ENCODE data around the gene FADS3. TPM values are rescaled to one million over a fixed set of nuclear protein-coding genes. Genes with fewer than 3 reads are reported as not detected.

The FADS3 gene
- total and polyA plus RNA-seq, 2 experiments from 2014 or later: 44.4 to 73.5 TPM

DNA sequence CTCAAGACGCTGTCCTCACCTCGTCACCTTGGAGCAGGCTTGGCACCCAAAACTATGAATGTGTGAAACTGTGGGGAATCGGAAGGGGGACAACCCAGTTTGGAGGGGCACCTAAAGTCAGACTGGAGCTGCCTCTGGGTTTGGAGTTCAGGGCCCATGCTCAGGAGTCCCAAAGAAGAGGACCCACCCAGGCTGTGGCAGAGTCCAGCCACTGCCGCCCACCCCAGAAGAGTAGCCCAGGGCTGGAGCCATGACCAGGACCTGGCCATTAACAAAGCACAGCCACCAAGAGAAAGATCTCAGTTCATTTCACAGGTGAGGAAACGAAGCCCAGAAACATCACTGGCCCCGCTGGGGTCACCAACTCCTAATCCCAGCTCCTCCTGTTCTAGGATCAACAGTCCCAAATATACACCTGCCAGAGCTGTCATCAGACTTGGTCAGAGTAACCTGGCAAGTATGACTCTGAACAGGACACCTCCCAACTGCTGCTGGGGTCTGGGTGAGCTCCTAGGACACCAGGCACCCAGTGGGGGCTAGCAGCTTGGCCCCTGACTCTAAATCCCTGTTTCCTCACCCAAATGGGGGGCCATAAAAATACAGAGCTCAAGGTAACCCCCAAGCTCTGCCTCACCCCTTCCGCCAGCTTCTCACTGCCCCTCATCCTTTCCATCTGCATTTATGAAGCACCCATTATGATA, 23.3 kb upstream of the FADS3 start (continued):
- TF ChIP-seq, protein P1, sequence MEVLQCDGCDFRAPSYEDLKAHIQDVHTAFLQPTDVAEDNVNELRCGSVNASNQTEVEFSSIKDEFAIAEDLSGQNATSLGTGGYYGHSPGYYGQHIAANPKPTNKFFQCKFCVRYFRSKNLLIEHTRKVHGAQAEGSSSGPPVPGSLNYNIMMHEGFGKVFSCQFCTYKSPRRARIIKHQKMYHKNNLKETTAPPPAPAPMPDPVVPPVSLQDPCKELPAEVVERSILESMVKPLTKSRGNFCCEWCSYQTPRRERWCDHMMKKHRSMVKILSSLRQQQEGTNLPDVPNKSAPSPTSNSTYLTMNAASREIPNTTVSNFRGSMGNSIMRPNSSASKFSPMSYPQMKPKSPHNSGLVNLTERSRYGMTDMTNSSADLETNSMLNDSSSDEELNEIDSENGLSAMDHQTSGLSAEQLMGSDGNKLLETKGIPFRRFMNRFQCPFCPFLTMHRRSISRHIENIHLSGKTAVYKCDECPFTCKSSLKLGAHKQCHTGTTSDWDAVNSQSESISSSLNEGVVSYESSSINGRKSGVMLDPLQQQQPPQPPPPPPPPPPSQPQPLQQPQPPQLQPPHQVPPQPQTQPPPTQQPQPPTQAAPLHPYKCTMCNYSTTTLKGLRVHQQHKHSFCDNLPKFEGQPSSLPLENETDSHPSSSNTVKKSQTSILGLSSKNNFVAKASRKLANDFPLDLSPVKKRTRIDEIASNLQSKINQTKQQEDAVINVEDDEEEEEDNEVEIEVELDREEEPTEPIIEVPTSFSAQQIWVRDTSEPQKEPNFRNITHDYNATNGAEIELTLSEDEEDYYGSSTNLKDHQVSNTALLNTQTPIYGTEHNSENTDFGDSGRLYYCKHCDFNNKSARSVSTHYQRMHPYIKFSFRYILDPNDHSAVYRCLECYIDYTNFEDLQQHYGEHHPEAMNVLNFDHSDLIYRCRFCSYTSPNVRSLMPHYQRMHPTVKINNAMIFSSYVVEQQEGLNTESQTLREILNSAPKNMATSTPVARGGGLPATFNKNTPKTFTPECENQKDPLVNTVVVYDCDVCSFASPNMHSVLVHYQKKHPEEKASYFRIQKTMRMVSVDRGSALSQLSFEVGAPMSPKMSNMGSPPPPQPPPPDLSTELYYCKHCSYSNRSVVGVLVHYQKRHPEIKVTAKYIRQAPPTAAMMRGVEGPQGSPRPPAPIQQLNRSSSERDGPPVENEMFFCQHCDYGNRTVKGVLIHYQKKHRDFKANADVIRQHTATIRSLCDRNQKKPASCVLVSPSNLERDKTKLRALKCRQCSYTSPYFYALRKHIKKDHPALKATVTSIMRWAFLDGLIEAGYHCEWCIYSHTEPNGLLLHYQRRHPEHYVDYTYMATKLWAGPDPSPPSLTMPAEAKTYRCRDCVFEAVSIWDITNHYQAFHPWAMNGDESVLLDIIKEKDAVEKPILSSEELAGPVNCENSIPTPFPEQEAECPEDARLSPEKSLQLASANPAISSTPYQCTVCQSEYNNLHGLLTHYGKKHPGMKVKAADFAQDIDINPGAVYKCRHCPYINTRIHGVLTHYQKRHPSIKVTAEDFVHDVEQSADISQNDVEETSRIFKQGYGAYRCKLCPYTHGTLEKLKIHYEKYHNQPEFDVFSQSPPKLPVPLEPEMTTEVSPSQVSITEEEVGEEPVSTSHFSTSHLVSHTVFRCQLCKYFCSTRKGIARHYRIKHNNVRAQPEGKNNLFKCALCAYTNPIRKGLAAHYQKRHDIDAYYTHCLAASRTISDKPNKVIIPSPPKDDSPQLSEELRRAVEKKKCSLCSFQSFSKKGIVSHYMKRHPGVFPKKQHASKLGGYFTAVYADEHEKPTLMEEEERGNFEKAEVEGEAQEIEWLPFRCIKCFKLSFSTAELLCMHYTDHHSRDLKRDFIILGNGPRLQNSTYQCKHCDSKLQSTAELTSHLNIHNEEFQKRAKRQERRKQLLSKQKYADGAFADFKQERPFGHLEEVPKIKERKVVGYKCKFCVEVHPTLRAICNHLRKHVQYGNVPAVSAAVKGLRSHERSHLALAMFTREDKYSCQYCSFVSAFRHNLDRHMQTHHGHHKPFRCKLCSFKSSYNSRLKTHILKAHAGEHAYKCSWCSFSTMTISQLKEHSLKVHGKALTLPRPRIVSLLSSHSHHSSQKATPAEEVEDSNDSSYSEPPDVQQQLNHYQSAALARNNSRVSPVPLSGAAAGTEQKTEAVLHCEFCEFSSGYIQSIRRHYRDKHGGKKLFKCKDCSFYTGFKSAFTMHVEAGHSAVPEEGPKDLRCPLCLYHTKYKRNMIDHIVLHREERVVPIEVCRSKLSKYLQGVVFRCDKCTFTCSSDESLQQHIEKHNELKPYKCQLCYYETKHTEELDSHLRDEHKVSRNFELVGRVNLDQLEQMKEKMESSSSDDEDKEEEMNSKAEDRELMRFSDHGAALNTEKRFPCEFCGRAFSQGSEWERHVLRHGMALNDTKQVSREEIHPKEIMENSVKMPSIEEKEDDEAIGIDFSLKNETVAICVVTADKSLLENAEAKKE (CRISPR knock-in tag; IDR thresholded peaks at IDR 0.05): no peak
- TF ChIP-seq EZH2phosphoT487 (IDR thresholded peaks at IDR 0.05; ENCODE audit: unreplicated experiment) (no peak), STAT1 (IDR thresholded peaks at IDR 0.05; ENCODE audit: unreplicated experiment) (no peak), EZH2 (IDR thresholded peaks at IDR 0.05; ENCODE audit: low read depth, unreplicated experiment) (no peak), ZNF331 (CRISPR knock-in tag; IDR thresholded peaks at IDR 0.05; ENCODE audit: low read depth) (no peak), NANOG (IDR thresholded peaks at IDR 0.05; ENCODE audit: borderline replicate concordance) (no peak)
- TF ChIP-seq, protein P2, sequence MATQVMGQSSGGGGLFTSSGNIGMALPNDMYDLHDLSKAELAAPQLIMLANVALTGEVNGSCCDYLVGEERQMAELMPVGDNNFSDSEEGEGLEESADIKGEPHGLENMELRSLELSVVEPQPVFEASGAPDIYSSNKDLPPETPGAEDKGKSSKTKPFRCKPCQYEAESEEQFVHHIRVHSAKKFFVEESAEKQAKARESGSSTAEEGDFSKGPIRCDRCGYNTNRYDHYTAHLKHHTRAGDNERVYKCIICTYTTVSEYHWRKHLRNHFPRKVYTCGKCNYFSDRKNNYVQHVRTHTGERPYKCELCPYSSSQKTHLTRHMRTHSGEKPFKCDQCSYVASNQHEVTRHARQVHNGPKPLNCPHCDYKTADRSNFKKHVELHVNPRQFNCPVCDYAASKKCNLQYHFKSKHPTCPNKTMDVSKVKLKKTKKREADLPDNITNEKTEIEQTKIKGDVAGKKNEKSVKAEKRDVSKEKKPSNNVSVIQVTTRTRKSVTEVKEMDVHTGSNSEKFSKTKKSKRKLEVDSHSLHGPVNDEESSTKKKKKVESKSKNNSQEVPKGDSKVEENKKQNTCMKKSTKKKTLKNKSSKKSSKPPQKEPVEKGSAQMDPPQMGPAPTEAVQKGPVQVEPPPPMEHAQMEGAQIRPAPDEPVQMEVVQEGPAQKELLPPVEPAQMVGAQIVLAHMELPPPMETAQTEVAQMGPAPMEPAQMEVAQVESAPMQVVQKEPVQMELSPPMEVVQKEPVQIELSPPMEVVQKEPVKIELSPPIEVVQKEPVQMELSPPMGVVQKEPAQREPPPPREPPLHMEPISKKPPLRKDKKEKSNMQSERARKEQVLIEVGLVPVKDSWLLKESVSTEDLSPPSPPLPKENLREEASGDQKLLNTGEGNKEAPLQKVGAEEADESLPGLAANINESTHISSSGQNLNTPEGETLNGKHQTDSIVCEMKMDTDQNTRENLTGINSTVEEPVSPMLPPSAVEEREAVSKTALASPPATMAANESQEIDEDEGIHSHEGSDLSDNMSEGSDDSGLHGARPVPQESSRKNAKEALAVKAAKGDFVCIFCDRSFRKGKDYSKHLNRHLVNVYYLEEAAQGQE (IDR thresholded peaks at IDR 0.05; ENCODE audit: unreplicated experiment): no peak
